Fibroblast of gingiva (primary cell): ENCODE results near the gene PASK.

Source experiments
- DNase-seq: peaks from one replicate; pipeline ENCODE4 v3.0.0-alpha.2; 2011; ENCODE audit warnings: low read depth

PASK gene

DNA sequence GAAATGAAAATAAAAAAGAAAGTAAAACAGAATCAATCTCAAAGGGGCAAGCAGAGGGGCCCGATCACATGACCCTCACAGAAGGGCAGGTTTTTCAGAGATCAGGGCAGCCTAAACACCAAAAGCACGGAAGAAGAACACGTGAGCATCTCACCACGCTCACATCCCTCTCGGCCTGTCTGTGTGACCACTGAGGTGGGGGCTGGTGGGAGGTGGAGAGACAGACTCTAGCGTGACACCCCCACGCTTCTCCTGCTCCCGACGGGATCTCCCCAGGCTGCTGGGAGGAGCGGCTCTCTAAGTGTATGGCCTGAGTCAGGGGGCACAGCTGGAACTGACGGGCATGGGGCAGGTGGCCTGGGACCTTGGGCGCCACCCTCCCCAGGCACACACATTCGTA lies 23.6 kb downstream of the PASK start:
- no peak for DNase-seq

DNA sequence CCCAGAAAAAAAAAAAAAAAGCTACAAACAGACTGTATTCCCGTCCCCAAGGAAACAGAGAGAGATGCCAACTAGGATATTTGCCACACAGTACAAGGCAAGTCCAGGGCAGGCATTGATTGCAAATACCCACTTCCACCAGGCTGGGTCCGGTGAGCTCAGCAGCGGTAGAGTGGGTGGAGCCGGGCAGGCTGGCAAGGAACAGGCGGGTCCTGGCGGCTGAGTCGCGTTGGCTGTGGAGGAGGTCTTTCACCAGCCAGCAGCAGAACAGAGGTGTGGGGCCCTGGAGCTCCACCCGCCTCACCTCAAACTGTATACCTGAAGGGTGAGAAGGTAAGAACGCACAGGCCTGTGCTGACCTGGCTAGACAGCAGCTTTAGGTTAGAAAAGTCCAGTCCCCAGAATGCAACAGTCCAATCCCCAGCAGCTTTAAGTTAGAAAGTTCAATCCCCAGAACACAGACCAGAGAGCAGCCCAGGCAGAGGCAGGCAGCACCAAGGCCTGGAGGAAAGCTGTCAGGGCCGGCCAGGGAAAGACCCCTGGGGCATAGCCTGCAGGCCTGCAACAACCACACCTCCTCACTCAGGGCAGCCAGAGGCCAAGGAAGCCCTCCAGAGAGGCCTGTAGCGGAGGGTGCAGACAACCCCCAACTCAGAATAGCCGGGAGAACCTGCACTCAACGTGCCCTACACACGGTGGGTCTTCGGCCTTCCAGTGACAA lies 25.3 kb downstream of the PASK start:
- DNase-seq, result no peak

GRCh38 chr2:241122376-241123002 lies 26.8 kb downstream of the PASK start:
- DNase-seq, result no peak

DNA sequence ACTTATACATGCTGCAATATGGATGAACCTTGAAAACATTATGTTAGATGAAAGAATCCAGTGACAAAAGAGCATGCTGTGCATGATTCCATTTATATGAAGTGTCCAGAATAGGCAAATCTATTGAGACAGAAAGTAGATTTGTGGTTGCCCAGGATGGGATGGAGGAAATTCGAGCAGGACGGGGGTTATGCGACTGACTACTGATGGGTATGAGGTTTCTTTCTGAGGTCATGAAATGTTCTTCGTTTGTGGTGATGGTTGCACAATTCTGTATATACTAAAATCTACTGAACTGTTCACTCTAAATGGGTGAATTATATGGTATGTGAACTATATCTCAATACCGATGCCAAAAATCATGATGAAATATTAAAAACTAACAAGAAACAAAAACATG lies 28.3 kb downstream of the PASK start:
- no peak for DNase-seq

- DNase-seq, result no peak
These were observed 28.8 kb downstream of the PASK start for GRCh38 chr2:241120440-241120839.

DNA sequence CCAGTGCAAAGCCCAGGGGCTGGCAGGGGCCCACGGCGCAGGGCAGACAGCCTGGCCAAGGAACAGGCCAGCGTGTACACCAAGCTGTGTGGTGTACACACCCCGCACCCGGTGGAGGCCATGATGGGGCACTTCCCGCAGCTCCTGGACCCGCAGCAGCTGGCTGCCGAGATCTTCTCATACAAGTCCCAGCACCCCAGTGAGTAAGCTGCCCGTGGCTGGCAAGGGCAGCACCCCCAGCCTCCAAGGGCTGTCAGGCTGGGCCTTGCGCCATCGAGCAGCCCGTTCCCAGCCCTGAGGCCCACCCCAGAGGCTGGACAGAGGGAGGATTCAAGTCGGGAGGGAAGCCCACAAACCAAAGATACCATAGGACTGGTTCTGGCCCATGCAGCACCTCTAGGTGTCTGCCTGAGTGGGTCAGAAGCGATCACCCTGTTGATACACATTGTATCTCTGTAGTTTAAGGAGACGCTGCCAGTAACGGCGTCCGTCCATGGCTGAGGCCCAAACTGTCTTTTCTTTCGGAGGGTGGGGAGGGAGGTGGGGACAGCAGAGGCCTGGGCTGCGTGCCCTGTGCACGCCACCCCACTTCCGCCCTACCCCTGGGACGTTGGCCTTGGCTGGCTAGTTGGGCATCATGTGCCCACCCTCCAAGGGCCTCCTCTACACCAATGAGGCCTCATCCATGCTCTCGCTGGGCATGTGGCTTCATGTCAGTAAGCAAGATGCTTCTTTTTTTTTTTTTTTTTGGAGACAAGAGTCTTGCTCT lies 30.4 kb downstream of the PASK start:
- no peak for DNase-seq

DNA sequence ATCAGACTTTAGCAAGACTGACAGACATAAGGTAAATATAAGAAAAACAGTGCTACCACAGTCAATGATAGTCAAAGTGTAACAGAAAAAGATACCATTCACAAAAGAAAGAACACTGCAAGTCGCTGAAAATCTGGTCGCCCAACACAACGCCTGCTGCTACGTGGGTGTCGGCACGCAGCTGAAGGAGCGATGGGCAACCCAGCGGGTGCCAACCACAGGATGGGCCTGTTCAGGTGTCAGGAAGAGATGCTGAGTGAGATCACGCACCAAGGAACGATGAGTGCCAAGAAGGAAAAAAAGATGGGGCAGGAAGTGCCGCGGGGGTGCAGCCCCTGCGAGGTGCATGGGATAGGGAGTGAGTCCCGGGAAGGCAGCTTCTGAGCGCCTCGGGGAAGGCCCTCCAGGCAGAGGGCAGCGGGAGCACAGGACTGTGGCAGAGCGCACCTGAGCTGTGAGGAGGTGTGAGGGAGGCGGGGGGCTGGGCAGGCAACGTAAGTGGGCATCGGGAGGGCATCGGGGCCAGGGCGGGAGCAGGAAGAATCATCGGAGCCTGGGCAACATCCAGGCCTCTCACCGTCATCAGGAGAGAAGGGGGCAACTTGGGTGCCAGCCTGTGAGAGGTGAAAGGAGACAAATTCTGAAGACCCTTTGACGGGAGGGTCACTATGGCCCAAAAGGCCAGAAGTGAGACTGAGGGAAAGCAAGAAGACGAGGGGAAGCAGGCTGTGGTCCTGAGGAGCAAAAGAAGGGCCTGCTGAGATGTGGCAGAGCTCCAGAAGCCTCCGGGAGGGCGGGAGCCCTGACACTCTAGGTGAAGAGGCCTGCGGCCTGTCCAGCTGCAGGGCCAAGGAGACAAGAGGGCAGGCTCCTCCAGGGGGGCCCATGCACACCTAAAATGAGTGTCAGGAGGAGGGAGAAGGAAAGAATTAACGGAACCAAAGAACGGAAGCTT lies 32.4 kb downstream of the PASK start:
- no peak for DNase-seq

DNA sequence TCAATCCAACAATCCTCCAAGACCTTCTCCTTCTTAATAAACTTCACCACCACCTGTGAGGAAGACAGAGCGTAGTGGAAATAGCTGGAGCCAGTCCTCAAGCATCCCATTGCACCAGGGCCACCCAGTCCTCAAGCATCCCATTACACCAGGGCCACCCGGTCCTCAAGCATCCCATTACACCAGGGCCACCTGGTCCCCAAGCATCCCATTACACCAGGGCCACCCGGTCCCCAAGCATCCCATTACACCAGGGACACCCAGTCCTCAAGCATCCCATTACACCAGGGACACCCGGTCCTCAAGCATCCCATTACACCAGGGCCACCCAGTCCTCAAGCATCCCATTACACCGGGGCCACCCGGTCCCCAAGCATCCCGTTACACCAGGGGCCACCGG lies 33.9 kb downstream of the PASK start:
- no peak for DNase-seq

DNA sequence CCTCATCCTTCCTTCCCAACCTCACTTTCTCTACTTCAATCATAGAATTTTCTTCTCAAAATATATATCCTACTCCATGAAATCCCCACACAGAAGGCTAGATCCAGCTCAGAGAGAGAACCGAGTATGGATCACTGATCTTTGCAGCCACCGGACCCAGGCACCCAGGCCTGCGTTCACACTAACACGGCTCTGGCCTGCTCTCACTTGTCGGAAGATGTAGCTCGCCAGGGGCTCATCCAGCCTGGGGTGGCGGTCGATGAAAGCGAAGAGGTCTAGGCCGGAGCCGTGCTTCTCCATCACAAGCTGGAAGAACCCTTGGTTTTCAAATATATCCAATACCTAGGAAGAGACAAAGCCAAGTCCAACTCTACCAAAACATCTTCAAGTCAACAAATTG lies 34.4 kb downstream of the PASK start:
- DNase-seq, result no peak

- DNase-seq, result no peak
These were observed 36.7 kb downstream of the PASK start for GRCh38 chr2:241112592-241112991.

GRCh38 chr2:241112046-241112445 lies 37.2 kb downstream of the PASK start:
- DNase-seq, result no peak

GRCh38 chr2:241111440-241111805 lies 37.8 kb downstream of the PASK start:
- no peak for DNase-seq

- no peak for DNase-seq
These were observed 38.4 kb downstream of the PASK start for GRCh38 chr2:241110607-241111439.

DNA sequence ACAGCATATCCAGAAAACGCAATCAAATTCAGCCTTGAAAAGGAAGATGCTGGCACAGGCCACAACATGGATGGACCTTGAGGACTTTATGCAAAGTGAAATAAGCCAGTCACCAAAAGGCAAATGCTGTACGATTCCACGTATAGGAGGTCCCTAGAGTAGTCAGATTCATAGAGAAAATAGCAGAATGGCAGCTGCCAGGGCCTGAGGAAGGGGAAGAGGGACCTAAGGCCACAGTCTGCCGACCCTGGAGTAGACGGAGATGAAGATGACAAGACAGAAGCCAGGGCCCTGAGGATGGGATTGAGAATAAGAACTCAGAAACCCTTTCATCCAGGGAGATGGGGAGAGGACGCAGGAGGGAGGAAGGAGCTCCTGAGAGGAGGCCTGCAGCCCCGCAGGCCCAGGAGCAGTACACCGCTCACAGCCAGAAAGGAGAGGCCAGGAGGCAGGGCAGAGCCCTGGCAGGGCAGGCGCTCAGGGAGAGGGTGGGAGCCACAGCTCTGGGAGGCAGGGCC lies 39.1 kb downstream of the PASK start:
- DNase-seq, result no peak

DNA sequence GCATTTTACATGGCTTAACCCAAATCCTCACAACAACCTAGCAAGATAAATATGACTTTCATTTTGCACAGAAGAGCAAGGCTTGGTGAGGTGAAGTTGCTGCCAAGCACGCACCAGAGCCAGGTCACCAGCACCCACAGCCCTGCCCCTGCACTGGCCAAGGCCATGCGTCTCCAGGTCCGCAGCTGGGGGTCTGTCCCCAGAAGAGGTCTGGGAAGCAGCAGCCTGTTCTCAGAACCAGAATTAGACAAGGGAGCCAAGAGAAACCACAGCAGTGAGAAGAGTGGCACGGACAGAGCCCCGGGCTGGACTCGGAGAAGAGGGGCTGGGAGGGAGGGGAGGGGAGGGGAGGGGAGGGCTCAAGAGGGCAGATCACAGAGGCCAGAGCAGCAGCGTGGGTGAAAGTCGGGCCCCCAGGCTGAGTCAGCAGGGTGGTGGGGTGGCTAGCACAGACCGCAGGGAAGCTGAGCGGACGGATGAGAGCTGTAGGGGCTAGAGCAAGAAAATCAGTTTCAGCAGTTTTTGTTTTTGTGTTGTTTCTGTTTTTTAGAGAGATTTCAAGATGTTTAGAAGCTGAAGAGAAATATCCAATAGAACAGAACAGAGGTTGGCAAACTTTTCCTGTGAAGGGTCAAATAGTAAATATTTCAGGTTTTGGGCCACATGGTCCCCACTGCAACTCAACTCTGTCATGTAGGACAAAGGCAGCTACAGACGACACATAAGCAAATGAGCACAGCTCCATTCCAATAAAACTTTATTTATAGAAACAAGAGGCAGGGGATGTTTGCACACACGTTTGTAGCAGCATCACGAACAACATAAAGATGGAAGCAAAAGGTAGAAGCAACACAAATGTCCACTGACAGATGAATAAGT lies 39.8 kb downstream of the PASK start:
- DNase-seq, result no peak

DNA sequence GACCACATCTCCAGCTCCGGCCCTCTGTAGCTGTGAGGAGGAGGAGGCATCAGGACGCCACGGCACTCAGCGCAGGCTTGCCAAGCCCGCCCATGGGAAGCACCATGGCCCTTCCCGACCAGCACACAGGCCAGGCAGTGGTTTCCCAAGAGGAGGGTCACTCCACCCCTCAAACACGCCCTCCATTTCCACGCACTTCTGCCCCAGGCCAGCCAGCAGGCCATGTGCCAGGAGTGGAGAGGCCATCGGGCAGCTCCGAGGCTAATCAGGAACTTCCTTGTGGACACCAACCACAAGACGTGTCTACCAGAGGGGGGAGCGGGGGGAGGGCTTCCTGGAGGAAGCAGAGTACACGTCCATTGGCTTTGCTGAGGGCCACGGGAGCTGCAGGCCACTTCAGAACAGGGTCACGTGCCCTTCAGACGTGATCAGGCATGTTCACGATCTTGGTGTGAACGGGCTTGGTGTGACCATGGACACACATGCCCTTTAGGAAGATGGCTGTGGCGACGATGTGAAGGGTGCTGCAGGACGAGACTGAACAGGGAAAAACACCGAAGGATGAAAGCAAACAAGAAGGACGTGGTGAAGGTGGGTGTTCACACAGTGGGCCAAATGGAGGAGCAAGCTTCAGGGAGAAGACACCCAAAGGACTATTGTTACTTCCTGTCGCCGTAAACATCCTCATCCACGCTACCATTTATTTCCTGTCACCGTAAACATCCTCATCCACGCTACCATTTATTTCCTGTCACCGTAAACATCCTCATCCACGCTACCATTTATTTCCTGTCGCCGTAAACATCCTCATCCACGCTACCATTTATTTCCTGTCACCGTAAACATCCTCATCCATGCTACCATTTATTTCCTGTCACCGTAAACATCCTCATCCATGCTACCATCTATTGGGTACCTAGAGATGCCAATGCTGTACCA lies 40.7 kb downstream of the PASK start:
- no peak for DNase-seq

- DNase-seq, result no peak
These were observed 42.1 kb downstream of the PASK start for GRCh38 chr2:241107031-241107783.

- no peak for DNase-seq
These were observed 43.6 kb downstream of the PASK start for GRCh38 chr2:241105641-241106040.
